HAP-1 (cell line): Measurements from ENCODE around the gene PYCR2.
"Not testable (repeated sequence)": the region's sequence is repeated elsewhere in the genome, so short reads cannot be mapped to it uniquely, and the experiment has no call there.

Experiments
- DNase-seq, 2 experiments: peaks; one replicate each; pipeline ENCODE4 v3.0.0-alpha.2; 2016 to 2020; ENCODE audit warnings: low spot score in 2 of 2
- H3K27me3 ChIP-seq: fragments of 250-450 bp; sonication (Bioruptor Pico); 2 replicates; pipeline ENCODE4 v1.5.1; 2020; ENCODE audit warnings: low read depth, mild to moderate bottlenecking, moderate library complexity
- H3K36me3 ChIP-seq: fragments of 250-450 bp; sonication (Bioruptor Pico); replicated peaks from 2 replicates; pipeline ENCODE4 v1.5.1; 2020; ENCODE audit warnings: mild to moderate bottlenecking
- H3K4me1 ChIP-seq: fragments of 250-450 bp; sonication (Bioruptor Pico); 2 replicates; pipeline ENCODE4 v1.5.1; 2020; ENCODE audit warnings: mild to moderate bottlenecking
- H3K4me3 ChIP-seq: fragments of 250-450 bp; sonication (Bioruptor Pico); 2 replicates; pipeline ENCODE4 v1.5.1; 2020; ENCODE audit warnings: mild to moderate bottlenecking, moderate library complexity
- H3K9me3 ChIP-seq: fragments of 250-450 bp; sonication (Bioruptor Pico); 2 replicates; pipeline ENCODE4 v1.5.1; 2020; ENCODE audit warnings: mild to moderate bottlenecking, moderate library complexity
- in situ Hi-C: fragments of 300-500 bp; cut with MboI; formaldehyde crosslinking; loops from 3 replicates; pipeline ENCODE4 v1.14.3; 2020; ENCODE audit warnings: low sequenced_read_pairs, inconsistent platforms, mixed read lengths

Gene PYCR2

GRCh38 chr1:225950905-225951497, 27.0 kb upstream of the PYCR2 start:
- in situ Hi-C loops: no loop called here

GRCh38 chr1:225949041-225949440, 25.0 kb upstream of the PYCR2 start:
- Histone ChIP-seq H3K9me3 (no peaks in the 10 kb centered on the region), H3K4me3 (no peak overlapping the region), H3K27me3 (no peaks in the 10 kb centered on the region), H3K36me3 (no peaks in the 10 kb centered on the region), H3K4me1 (peaks cover 9% of the 10 kb centered on the region)
- in situ Hi-C loops: no loop called here
- no peak for DNase-seq

More at GRCh38 chr1:225950905-225951497, 27.0 kb upstream of the PYCR2 start:
- no peaks in the 10 kb centered on the region for H3K36me3 ChIP-seq
- H3K4me1 ChIP-seq: peaks cover 2% of the 10 kb centered on the region
- peak in 1 of 2 experiments; percentile 62 for DNase-seq
- no peaks in the 10 kb centered on the region for H3K9me3 ChIP-seq
- H3K27me3 ChIP-seq: no peaks in the 10 kb centered on the region
- H3K4me3 ChIP-seq: no peak overlapping the region

GRCh38 chr1:225946803-225947202, 22.8 kb upstream of the PYCR2 start:
- Histone ChIP-seq H3K4me3 (no peak overlapping the region), H3K9me3 (no peaks in the 10 kb centered on the region), H3K27me3 (no peaks in the 10 kb centered on the region), H3K36me3 (no peaks in the 10 kb centered on the region), H3K4me1 (peaks cover 9% of the 10 kb centered on the region)
- in situ Hi-C loops: no loop called here
- DNase-seq: no peak

GRCh38 chr1:225946082-225946620, 22.1 kb upstream of the PYCR2 start:
- in situ Hi-C loops: no loop called here
- Histone ChIP-seq H3K9me3 (no peaks in the 10 kb centered on the region), H3K27me3 (no peaks in the 10 kb centered on the region), H3K4me3 (no peak overlapping the region), H3K4me1 (peaks cover 9% of the 10 kb centered on the region), H3K36me3 (no peaks in the 10 kb centered on the region)
- DNase-seq: no peak

GRCh38 chr1:225945564-225945963, 21.5 kb upstream of the PYCR2 start:
- no peaks in the 10 kb centered on the region for H3K36me3 ChIP-seq
- peak; percentile 52 to 63 for DNase-seq
- H3K9me3 ChIP-seq: no peaks in the 10 kb centered on the region
- H3K27me3 ChIP-seq: no peaks in the 10 kb centered on the region
- in situ Hi-C loops: no loop called here
- H3K4me1 ChIP-seq: peaks cover 9% of the 10 kb centered on the region
- H3K4me3 ChIP-seq: no peak overlapping the region

GRCh38 chr1:225944951-225945350, 20.9 kb upstream of the PYCR2 start:
- Histone ChIP-seq H3K9me3 (no peaks in the 10 kb centered on the region), H3K27me3 (no peaks in the 10 kb centered on the region), H3K36me3 (no peaks in the 10 kb centered on the region), H3K4me1 (peaks cover 9% of the 10 kb centered on the region), H3K4me3 (no peak overlapping the region)
- DNase-seq: no peak
- in situ Hi-C loops: no loop called here

- Histone ChIP-seq H3K9me3 (no peaks in the 10 kb centered on the region), H3K36me3 (no peaks in the 10 kb centered on the region), H3K4me3 (no peak overlapping the region), H3K4me1 (peaks cover 9% of the 10 kb centered on the region), H3K27me3 (no peaks in the 10 kb centered on the region)
- in situ Hi-C loops: no loop called here
- no peak for DNase-seq
Observed at GRCh38 chr1:225944387-225944786, 20.3 kb upstream of the PYCR2 start.

GRCh38 chr1:225943582-225943981, 19.5 kb upstream of the PYCR2 start:
- Histone ChIP-seq H3K36me3 (no peaks in the 10 kb centered on the region), H3K4me1 (peaks cover 9% of the 10 kb centered on the region), H3K9me3 (no peaks in the 10 kb centered on the region), H3K4me3 (no peak overlapping the region), H3K27me3 (no peaks in the 10 kb centered on the region)
- DNase-seq: no peak
- in situ Hi-C loops: no loop called here

GRCh38 chr1:225942574-225942973, 18.5 kb upstream of the PYCR2 start:
- in situ Hi-C loops: no loop called here
- no peak overlapping the region for H3K4me3 ChIP-seq
- H3K27me3 ChIP-seq: no peaks in the 10 kb centered on the region
- H3K9me3 ChIP-seq: no peaks in the 10 kb centered on the region
- no peak for DNase-seq
- no peaks in the 10 kb centered on the region for H3K36me3 ChIP-seq
- H3K4me1 ChIP-seq: peaks cover 9% of the 10 kb centered on the region

GRCh38 chr1:225941942-225942222, 17.8 kb upstream of the PYCR2 start:
- Histone ChIP-seq H3K36me3 (no peaks in the 10 kb centered on the region), H3K9me3 (no peaks in the 10 kb centered on the region), H3K27me3 (no peaks in the 10 kb centered on the region), H3K4me1 (peaks cover 9% of the 10 kb centered on the region), H3K4me3 (no peak overlapping the region)
- no peak for DNase-seq
- in situ Hi-C loops: no loop called here

- no peak within 1 kb of the TSS for H3K4me3 ChIP-seq
- in situ Hi-C loops: no loop called here
- H3K27me3 ChIP-seq: no peaks in the 10 kb centered on the region
- DNase-seq: no peak
- no peaks in the 10 kb centered on the region for H3K9me3 ChIP-seq
- H3K4me1 ChIP-seq: peaks cover 9% of the 10 kb centered on the region
- H3K36me3 ChIP-seq: no peaks in the 10 kb centered on the region
Observed at GRCh38 chr1:225941187-225941941, 17.3 kb upstream of the PYCR2 start, which contains the start of gene LEFTY2. Gene LEFTY2, minus strand, starts transcription at chr1:225941220. Its CDS starts 80 bp downstream, at chr1:225941140.

GRCh38 chr1:225940385-225941151, 16.5 kb upstream of the PYCR2 start:
- Histone ChIP-seq H3K4me3 (no peak overlapping the region), H3K9me3 (no peaks in the 10 kb centered on the region), H3K27me3 (no peaks in the 10 kb centered on the region), H3K36me3 (no peaks in the 10 kb centered on the region), H3K4me1 (peaks cover 3% of the 10 kb centered on the region)
- no peak for DNase-seq
- in situ Hi-C loops: no loop called here

- H3K4me3 ChIP-seq, H3K36me3 ChIP-seq, DNase-seq, H3K27me3 ChIP-seq, H3K9me3 ChIP-seq, in situ Hi-C loops, H3K4me1 ChIP-seq: not testable (repeated sequence)
Observed at GRCh38 chr1:225939939-225940310, 15.9 kb upstream of the PYCR2 start.
